ENCODE data around the gene BRD2.

Gene BRD2

DNA sequence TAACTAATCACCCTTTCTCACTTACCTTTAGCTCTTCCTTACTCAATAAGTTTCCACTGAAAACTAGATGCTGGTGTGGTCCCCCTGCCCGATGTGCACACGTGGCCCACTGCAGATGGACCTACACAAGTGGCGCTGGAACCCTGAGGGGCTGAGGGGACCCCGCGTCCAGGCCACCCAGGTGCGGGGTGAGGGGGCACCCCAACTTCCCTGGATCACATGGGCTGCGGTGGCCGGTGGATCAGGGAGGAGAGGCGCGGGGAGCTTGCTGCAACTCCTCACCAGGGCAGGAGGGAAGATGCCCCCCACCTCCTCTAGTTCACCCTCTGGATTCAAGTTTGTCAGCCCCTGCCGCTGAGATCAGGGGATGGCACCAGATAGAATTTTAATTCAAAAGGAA lies 53.5 kb downstream of the BRD2 start:
- peaks cover 0 to 43% (median 0%) of the 10 kb centered on the region in 3 experiments for H3K27me3 ChIP-seq (ENCODE audit: control insufficient read depth in 3 of 3, insufficient read depth in 3 of 3, low read depth in 1 of 3, low read length in 3 of 3)
- H3K4me1 ChIP-seq (ENCODE audit: control insufficient read depth in 2 of 2, insufficient read depth in 1 of 2, low read depth in 1 of 2, low read length in 2 of 2): no peaks in the 10 kb centered on the region
- H4K91ac ChIP-seq (ENCODE audit: low read depth, low read length, poor library complexity): no peak overlapping the region

DNA sequence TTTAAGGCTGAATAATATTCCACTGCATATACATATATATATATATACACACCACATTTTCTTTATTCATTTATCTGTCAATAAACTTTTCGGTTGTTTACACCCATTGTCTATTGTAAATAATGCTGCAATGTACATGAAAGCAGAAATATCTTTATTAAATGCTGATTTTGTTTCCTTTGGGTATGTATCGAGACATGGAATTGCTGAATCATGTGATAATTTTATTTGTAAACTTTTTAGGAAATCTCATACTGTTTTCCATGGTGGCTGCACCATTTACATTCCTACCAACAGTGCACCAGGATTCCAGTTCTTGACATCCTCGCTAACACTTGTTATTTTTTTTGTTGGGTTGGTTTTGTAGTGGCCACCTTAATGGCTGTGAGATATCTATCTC lies 55.1 kb downstream of the BRD2 start:
- Histone ChIP-seq H3K4ac (ENCODE audit: low read length) (no peak overlapping the region), H2AK5ac (ENCODE audit: low read depth, low read length) (no peak overlapping the region), H2BK15ac (ENCODE audit: low read length) (no peak overlapping the region), H3K36me3 (replicated peaks in 1 of 2; ENCODE audit: control insufficient read depth in 2 of 2, insufficient read depth in 2 of 2, low read length in 2 of 2) (no peaks in the 10 kb centered on the region), H4K91ac (ENCODE audit: low read depth, low read length, poor library complexity) (no peak overlapping the region), H3K23ac (ENCODE audit: low read depth, low read length, poor library complexity) (no peak overlapping the region), H3K9ac (ENCODE audit: low read depth, low read length, poor library complexity) (no peak overlapping the region), H3K9me3 (replicated peaks in 1 of 2; ENCODE audit: control insufficient read depth in 2 of 2, insufficient read depth in 1 of 2, low read depth in 1 of 2, low read length in 2 of 2) (no peaks in the 10 kb centered on the region), H3K79me1 (ENCODE audit: low read depth, low read length) (no peaks in the 10 kb centered on the region), H2BK120ac (ENCODE audit: low read depth, low read length) (no peak overlapping the region), H3K4me3 (ENCODE audit: low read length in 2 of 2) (no peak overlapping the region), H3K14ac (ENCODE audit: low read length) (no peak overlapping the region), H2BK12ac (ENCODE audit: low read length) (no peak overlapping the region), H3K4me2 (ENCODE audit: insufficient read depth, low read length, poor library complexity, severe bottlenecking) (no peak overlapping the region), H3K27me3 (ENCODE audit: control insufficient read depth in 3 of 3, insufficient read depth in 3 of 3, low read depth in 1 of 3, low read length in 3 of 3) (peaks cover 0 to 27% (median 0%) of the 10 kb centered on the region in 3 experiments), H3K4me1 (ENCODE audit: control insufficient read depth in 2 of 2, insufficient read depth in 1 of 2, low read depth in 1 of 2, low read length in 2 of 2) (no peaks in the 10 kb centered on the region), H2BK5ac (ENCODE audit: low read length) (no peak overlapping the region), H4K8ac (ENCODE audit: low read depth, low read length) (no peak overlapping the region), H2AFZ (ENCODE audit: low read length) (no peak overlapping the region), H3K18ac (ENCODE audit: low read length) (no peak overlapping the region), H3K27ac (replicated peaks; ENCODE audit: low read length) (no peak overlapping the region)
- no CpG with 5 or more reads among the region's 3 CpGs for WGBS, 2 donors (ENCODE audit: extremely low coverage in 2 of 2, insufficient read length in 2 of 2, insufficient replicate concordance in 1 of 2)
- DNase-seq (ENCODE audit: low spot score): no peak

More for the DNA sequence above, 53.5 kb downstream of the BRD2 start:
- no peak overlapping the region for H3K4me2 ChIP-seq (ENCODE audit: insufficient read depth, low read length, poor library complexity, severe bottlenecking)
- no peaks in the 10 kb centered on the region for H3K36me3 ChIP-seq (replicated peaks in 1 of 2; ENCODE audit: control insufficient read depth in 2 of 2, insufficient read depth in 2 of 2, low read length in 2 of 2)
- no peak overlapping the region for H3K9ac ChIP-seq (ENCODE audit: low read depth, low read length, poor library complexity)
- H3K14ac ChIP-seq (ENCODE audit: low read length): no peak overlapping the region
- peak overlapping the region; percentile 35 for H3K18ac ChIP-seq (ENCODE audit: low read length)
- H3K27ac ChIP-seq (replicated peaks; ENCODE audit: low read length): no peak overlapping the region
- H3K79me1 ChIP-seq (ENCODE audit: low read depth, low read length): no peaks in the 10 kb centered on the region
- no peak for DNase-seq (ENCODE audit: low spot score)
- no peak overlapping the region for H2AK5ac ChIP-seq (ENCODE audit: low read depth, low read length)
- H2AFZ ChIP-seq (ENCODE audit: low read length): no peak overlapping the region
- no peak overlapping the region for H3K4me3 ChIP-seq (ENCODE audit: low read length in 2 of 2)
- H2BK15ac ChIP-seq (ENCODE audit: low read length): no peak overlapping the region
- no peak overlapping the region for H2BK120ac ChIP-seq (ENCODE audit: low read depth, low read length)
- H2BK12ac ChIP-seq (ENCODE audit: low read length): no peak overlapping the region
- no peak overlapping the region for H3K4ac ChIP-seq (ENCODE audit: low read length)
- H4K8ac ChIP-seq (ENCODE audit: low read depth, low read length): no peak overlapping the region
- no peak overlapping the region for H3K23ac ChIP-seq (ENCODE audit: low read depth, low read length, poor library complexity)
- no peaks in the 10 kb centered on the region for H3K9me3 ChIP-seq (replicated peaks in 1 of 2; ENCODE audit: control insufficient read depth in 2 of 2, insufficient read depth in 1 of 2, low read depth in 1 of 2, low read length in 2 of 2)
- no CpG with 5 or more reads among the region's 11 CpGs for whole genome bisulfite sequencing, 2 donors (ENCODE audit: extremely low coverage in 2 of 2, insufficient read length in 2 of 2, insufficient replicate concordance in 1 of 2)
- no peak overlapping the region for H2BK5ac ChIP-seq (ENCODE audit: low read length)

DNA sequence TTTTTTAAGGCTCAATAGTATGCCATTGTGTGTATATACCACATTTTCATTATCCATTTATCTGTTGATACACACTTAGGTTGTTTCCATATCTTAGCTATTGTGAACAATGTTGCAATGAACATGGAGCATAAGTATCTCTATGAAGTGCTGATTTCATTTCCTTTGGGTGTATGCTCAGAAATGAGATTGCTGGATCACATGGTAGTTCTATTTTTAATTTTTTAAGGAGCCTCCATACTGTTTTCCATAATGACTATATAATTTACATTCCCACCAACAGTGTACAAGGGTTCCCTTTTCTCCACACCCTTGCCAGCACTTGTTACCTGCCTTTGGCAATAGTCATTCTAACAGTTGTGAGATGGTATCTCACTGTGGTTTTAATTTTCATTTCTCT lies 56.1 kb downstream of the BRD2 start:
- Histone ChIP-seq H3K27me3 (ENCODE audit: control insufficient read depth in 3 of 3, insufficient read depth in 3 of 3, low read depth in 1 of 3, low read length in 3 of 3) (peaks cover 0 to 22% (median 0%) of the 10 kb centered on the region in 3 experiments), H3K14ac (ENCODE audit: low read length) (no peak overlapping the region), H3K4me2 (ENCODE audit: insufficient read depth, low read length, poor library complexity, severe bottlenecking) (no peak overlapping the region), H2BK120ac (ENCODE audit: low read depth, low read length) (no peak overlapping the region), H4K8ac (ENCODE audit: low read depth, low read length) (no peak overlapping the region), H3K79me1 (ENCODE audit: low read depth, low read length) (no peaks in the 10 kb centered on the region), H3K4me1 (ENCODE audit: control insufficient read depth in 2 of 2, insufficient read depth in 1 of 2, low read depth in 1 of 2, low read length in 2 of 2) (no peaks in the 10 kb centered on the region), H2AK5ac (ENCODE audit: low read depth, low read length) (no peak overlapping the region), H3K36me3 (replicated peaks in 1 of 2; ENCODE audit: control insufficient read depth in 2 of 2, insufficient read depth in 2 of 2, low read length in 2 of 2) (no peaks in the 10 kb centered on the region), H3K23ac (ENCODE audit: low read depth, low read length, poor library complexity) (no peak overlapping the region), H3K18ac (ENCODE audit: low read length) (no peak overlapping the region), H4K91ac (ENCODE audit: low read depth, low read length, poor library complexity) (no peak overlapping the region), H2BK15ac (ENCODE audit: low read length) (no peak overlapping the region), H3K4me3 (ENCODE audit: low read length in 2 of 2) (no peak overlapping the region), H2BK5ac (ENCODE audit: low read length) (no peak overlapping the region), H3K4ac (ENCODE audit: low read length) (no peak overlapping the region), H2AFZ (ENCODE audit: low read length) (no peak overlapping the region), H2BK12ac (ENCODE audit: low read length) (no peak overlapping the region), H3K9me3 (replicated peaks in 1 of 2; ENCODE audit: control insufficient read depth in 2 of 2, insufficient read depth in 1 of 2, low read depth in 1 of 2, low read length in 2 of 2) (no peaks in the 10 kb centered on the region), H3K27ac (replicated peaks; ENCODE audit: low read length) (no peak overlapping the region), H3K9ac (ENCODE audit: low read depth, low read length, poor library complexity) (no peak overlapping the region)
- no peak for DNase-seq (ENCODE audit: low spot score)

DNA sequence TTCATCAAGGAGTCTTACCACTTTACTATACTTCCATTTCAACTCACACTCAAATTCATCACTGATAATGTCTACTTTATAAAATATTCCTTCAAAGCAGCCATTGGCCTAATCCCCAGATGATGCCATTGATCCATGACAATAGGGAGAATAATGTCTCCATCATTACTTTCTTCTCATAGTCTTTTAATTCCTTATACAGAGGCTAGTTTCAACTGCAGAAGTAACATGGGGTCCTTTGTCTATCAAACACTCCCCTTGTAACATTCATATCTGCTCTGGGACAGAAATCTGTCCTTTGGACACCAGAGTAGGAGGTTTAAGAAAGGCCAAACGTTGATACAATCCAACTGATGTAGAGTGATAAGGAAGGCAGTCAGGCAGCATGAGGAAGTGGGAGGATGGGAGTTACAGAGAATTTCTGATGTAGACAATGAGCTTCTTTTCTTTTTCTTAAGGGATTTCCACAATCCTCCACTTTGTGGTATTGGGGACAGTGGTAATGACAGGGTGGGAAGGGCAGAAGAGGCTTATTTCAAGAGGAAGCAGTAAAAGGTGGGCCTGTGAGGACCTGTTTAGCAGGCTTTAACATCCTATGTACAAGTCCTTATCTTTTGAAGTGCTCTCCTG lies 59.9 kb downstream of the BRD2 start:
- no peak overlapping the region for H2AFZ ChIP-seq (ENCODE audit: low read length)
- no peaks in the 10 kb centered on the region for H3K9me3 ChIP-seq (replicated peaks in 1 of 2; ENCODE audit: control insufficient read depth in 2 of 2, insufficient read depth in 1 of 2, low read depth in 1 of 2, low read length in 2 of 2)
- no peak overlapping the region for H2BK12ac ChIP-seq (ENCODE audit: low read length)
- no peak overlapping the region for H3K4me2 ChIP-seq (ENCODE audit: insufficient read depth, low read length, poor library complexity, severe bottlenecking)
- WGBS, 2 donors (ENCODE audit: extremely low coverage in 2 of 2, insufficient read length in 2 of 2, insufficient replicate concordance in 1 of 2): no CpG with 5 or more reads among the region's 1 CpG
- no peak overlapping the region for H2AK5ac ChIP-seq (ENCODE audit: low read depth, low read length)
- H4K8ac ChIP-seq (ENCODE audit: low read depth, low read length): no peak overlapping the region
- H3K18ac ChIP-seq (ENCODE audit: low read length): no peak overlapping the region
- no peak overlapping the region for H3K27ac ChIP-seq (replicated peaks; ENCODE audit: low read length)
- no peak overlapping the region for H3K9ac ChIP-seq (ENCODE audit: low read depth, low read length, poor library complexity)
- H3K27me3 ChIP-seq (ENCODE audit: control insufficient read depth in 3 of 3, insufficient read depth in 3 of 3, low read depth in 1 of 3, low read length in 3 of 3): peaks cover 0 to 19% (median 0%) of the 10 kb centered on the region in 3 experiments
- H3K23ac ChIP-seq (ENCODE audit: low read depth, low read length, poor library complexity): no peak overlapping the region
- peaks cover 2% of the 10 kb centered on the region for H3K79me1 ChIP-seq (ENCODE audit: low read depth, low read length)
- no peak overlapping the region for H4K91ac ChIP-seq (ENCODE audit: low read depth, low read length, poor library complexity)
- H3K4ac ChIP-seq (ENCODE audit: low read length): no peak overlapping the region
- H2BK120ac ChIP-seq (ENCODE audit: low read depth, low read length): no peak overlapping the region
- no peak overlapping the region for H2BK5ac ChIP-seq (ENCODE audit: low read length)
- no peak overlapping the region for H3K4me3 ChIP-seq (ENCODE audit: low read length in 2 of 2)
- H2BK15ac ChIP-seq (ENCODE audit: low read length): no peak overlapping the region
- H3K14ac ChIP-seq (ENCODE audit: low read length): no peak overlapping the region
- no peaks in the 10 kb centered on the region for H3K36me3 ChIP-seq (replicated peaks in 1 of 2; ENCODE audit: control insufficient read depth in 2 of 2, insufficient read depth in 2 of 2, low read length in 2 of 2)
- no peak for DNase-seq (ENCODE audit: low spot score)
- no peaks in the 10 kb centered on the region for H3K4me1 ChIP-seq (ENCODE audit: control insufficient read depth in 2 of 2, insufficient read depth in 1 of 2, low read depth in 1 of 2, low read length in 2 of 2)

Data from neuronal stem cell (in vitro differentiated cells).